KMS-11 (cell line): ENCODE data around the gene DUS2.

Experiments used
- H2AFZ ChIP-seq: fragments of 200-600 bp; sonication (generic); 2 replicates; pipeline ENCODE4 v1.6.1; 2016; ENCODE audit warnings: antibody characterized with exemption, mixed run types, low read depth
- H3K27ac ChIP-seq: fragments of 200-600 bp; sonication (generic); 2 replicates; pipeline ENCODE4 v1.6.1; 2016; ENCODE audit warnings: mild to moderate bottlenecking, mixed run types
- H3K27me3 ChIP-seq: fragments of 200-600 bp; sonication (generic); 2 replicates; pipeline ENCODE4 v1.6.1; 2017; ENCODE audit warnings: mild to moderate bottlenecking, low read depth, mixed run types, moderate library complexity; ENCODE audit not compliant: insufficient read depth
- H3K36me3 ChIP-seq: fragments of 200-600 bp; sonication (generic); 2 replicates; pipeline ENCODE4 v1.6.1; 2017; ENCODE audit warnings: mild to moderate bottlenecking, mixed run types; ENCODE audit not compliant: insufficient read depth
- H3K4me1 ChIP-seq: fragments of 200-600 bp; sonication (generic); 2 replicates; pipeline ENCODE4 v1.6.1; 2016; ENCODE audit warnings: mild to moderate bottlenecking, low read depth, mixed run types; ENCODE audit not compliant: poor library complexity, severe bottlenecking
- H3K4me2 ChIP-seq: fragments of 200-600 bp; sonication (generic); 2 replicates; pipeline ENCODE4 v1.7.0; 2016; ENCODE audit warnings: mild to moderate bottlenecking, mixed run types
- H3K4me3 ChIP-seq: fragments of 200-600 bp; sonication (generic); IDR thresholded peaks from 2 replicates; pipeline ENCODE4 v1.6.1; 2017; ENCODE audit warnings: low read depth, low read length, mixed read lengths; ENCODE audit not compliant: insufficient read depth
- H3K79me2 ChIP-seq: fragments of 200-600 bp; sonication (generic); 2 replicates; pipeline ENCODE4 v1.6.1; 2016; ENCODE audit warnings: low read depth, mixed run types; ENCODE audit not compliant: insufficient read depth
- H3K9ac ChIP-seq: fragments of 200-600 bp; sonication (generic); 2 replicates; pipeline ENCODE4 v1.6.1; 2016; ENCODE audit warnings: mild to moderate bottlenecking, mixed run types
- H4K20me1 ChIP-seq: fragments of 200-600 bp; sonication (generic); 2 replicates; pipeline ENCODE4 v1.6.1; 2016; ENCODE audit warnings: mild to moderate bottlenecking, mixed run types; ENCODE audit not compliant: insufficient read depth
- TF ChIP-seq, protein P1 (sequence below): fragments of 200-600 bp; sonication (generic); conservative IDR thresholded peaks from 2 replicates; pipeline ENCODE4 v1.6.1; 2017; ENCODE audit warnings: low read depth, mild to moderate bottlenecking, antibody characterized with exemption, low read length, moderate library complexity, mixed read lengths

DUS2 gene

DNA sequence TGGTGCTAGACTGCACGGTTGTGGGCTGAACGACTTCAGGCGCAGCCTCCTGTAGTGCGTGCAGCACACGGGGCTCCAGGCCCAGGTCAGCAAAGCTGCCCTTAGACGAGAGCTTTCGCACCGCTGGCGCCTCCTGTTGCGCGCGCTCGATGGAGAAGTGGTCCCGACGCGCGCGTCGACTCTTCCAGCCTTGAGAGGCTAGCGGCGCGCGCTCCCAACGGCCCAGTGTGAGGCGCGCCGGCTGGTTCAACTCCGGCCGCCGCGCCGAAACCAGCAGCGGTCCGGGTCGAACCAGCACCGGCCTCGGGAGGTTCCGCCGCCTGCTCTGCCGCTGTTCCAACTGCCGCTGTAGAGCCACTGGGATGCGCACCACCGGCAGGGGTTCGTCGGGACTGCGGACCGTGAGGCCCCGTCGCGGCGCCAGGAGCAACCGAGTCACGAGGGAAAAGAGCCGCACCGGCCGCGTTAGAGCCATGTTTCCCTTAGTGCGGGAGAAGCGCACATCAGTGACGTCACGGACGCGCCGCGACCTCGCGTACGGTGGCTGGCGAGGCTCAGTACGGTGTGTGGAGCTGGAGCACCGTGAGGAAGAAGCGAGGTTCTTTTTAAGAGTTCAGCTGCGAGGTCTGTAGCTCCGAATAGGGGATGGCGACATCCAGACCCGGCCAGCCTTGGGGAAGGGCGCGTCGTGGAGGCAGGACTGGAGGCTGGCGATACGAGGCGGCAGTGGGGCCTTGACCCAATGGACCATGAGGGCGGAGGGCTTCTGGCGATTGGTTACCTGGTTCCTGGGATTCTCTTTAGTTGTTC, at the start of gene DUS2, which contains the start of gene DDX28:
TSS of gene DUS2 (plus strand) at position 557 of the 810 bp plus-strand sequence. CDS start 14,740 bp downstream, outside the sequence.
TSS of gene DDX28 (minus strand) at position 505 of the 810 bp plus-strand sequence. CDS start at position 475, 30 bp downstream.
- H3K4me1 ChIP-seq = peaks cover 23% of the 10 kb centered on the region
- H3K9ac ChIP-seq = peak within 1 kb of the TSS; percentile 98
- TF ChIP-seq, protein P1, sequence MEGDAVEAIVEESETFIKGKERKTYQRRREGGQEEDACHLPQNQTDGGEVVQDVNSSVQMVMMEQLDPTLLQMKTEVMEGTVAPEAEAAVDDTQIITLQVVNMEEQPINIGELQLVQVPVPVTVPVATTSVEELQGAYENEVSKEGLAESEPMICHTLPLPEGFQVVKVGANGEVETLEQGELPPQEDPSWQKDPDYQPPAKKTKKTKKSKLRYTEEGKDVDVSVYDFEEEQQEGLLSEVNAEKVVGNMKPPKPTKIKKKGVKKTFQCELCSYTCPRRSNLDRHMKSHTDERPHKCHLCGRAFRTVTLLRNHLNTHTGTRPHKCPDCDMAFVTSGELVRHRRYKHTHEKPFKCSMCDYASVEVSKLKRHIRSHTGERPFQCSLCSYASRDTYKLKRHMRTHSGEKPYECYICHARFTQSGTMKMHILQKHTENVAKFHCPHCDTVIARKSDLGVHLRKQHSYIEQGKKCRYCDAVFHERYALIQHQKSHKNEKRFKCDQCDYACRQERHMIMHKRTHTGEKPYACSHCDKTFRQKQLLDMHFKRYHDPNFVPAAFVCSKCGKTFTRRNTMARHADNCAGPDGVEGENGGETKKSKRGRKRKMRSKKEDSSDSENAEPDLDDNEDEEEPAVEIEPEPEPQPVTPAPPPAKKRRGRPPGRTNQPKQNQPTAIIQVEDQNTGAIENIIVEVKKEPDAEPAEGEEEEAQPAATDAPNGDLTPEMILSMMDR = no peak
- H3K4me3 ChIP-seq = no peak within 1 kb of the TSS
- H4K20me1 ChIP-seq = no peaks in the 10 kb centered on the region
- H3K36me3 ChIP-seq = no peaks in the 10 kb centered on the region
- H3K79me2 ChIP-seq = peaks cover 29% of the 10 kb centered on the region
- H2AFZ ChIP-seq = peak within 1 kb of the TSS; percentile 91
- peak within 1 kb of the TSS; percentile 100 for H3K4me2 ChIP-seq
- H3K27me3 ChIP-seq = no peaks in the 10 kb centered on the region
- peak within 1 kb of the TSS; percentile 85 for H3K27ac ChIP-seq

DNA sequence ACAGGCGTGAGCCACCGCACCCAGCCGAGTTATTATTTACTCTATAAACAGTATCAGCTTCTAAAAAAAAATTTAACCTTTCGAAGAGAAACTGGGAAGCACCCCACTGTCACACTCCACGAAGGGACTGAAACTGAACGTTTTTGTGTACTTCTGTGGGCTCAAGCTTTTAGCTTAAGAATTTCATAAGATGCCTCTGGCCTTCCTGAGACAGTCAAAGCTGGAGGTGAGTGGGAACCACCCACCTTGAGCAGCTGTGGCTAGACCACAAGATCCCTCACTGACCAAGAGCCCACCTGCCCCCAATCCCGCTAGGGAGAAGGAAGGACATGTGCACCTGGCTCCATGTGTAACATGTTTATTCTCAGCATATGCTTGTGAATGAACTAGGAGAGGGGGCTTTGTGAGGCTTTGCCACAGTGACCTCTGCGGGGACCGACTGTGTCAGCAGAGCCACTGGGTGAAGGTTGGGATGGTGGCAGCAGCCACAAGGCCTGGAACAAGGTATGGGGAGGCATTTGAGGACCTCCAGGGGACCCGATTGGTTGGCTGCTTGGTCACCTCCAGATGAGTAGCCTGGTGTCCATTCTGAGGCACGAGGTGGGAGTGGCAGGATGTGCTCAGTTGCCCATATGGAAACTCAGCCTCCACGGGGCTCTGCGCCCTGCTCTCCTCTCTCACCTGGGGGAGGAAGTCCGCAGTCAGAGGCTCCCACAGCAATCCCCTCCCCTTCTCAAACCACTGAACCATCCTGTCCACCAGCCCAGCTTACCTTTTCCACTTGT, 47.6 kb upstream of the DUS2 start:
- Histone ChIP-seq H3K36me3 (no peaks in the 10 kb centered on the region), H3K4me2 (peak overlapping the region; percentile 77), H3K27ac (peak overlapping the region; percentile 67), H3K4me3 (no peak overlapping the region), H3K27me3 (no peaks in the 10 kb centered on the region), H2AFZ (peak overlapping the region; percentile 75), H3K79me2 (no peaks in the 10 kb centered on the region), H3K9ac (peak overlapping the region; percentile 26; the same call in 1 of the 2 replicates), H4K20me1 (no peaks in the 10 kb centered on the region), H3K4me1 (peaks cover 28% of the 10 kb centered on the region)
- TF ChIP-seq, protein P1 = no peak

DNA sequence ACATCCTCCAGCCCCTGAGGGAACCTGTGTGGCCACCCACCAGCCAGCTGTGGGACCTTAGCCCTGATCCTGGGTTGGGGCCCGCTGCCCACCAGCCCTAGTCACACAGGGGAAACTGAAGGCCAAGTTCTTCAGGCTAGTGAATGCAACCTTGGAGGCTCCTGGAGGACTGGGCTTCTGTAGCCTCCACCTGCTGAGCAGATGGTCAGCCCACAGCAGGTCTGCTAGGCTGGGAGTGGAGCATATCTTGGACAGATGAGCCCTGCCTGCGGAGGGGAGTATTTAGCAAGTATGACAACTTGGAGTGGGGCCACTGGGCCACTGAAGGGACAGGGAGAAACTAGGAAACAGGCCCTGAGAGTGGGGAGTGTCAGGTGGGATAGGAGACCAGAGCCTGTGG, 46.9 kb upstream of the DUS2 start:
- H3K27me3 ChIP-seq = no peaks in the 10 kb centered on the region
- peak overlapping the region; percentile 77; the same call in 1 of the 2 replicates for H3K4me2 ChIP-seq
- no peaks in the 10 kb centered on the region for H3K36me3 ChIP-seq
- H3K27ac ChIP-seq = peak overlapping the region; percentile 67; the same call in 1 of the 2 replicates
- H3K9ac ChIP-seq = no peak overlapping the region
- H2AFZ ChIP-seq = no peak overlapping the region
- H3K4me3 ChIP-seq = no peak overlapping the region
- no peaks in the 10 kb centered on the region for H4K20me1 ChIP-seq
- TF ChIP-seq, protein P1 = no peak
- H3K4me1 ChIP-seq = peaks cover 28% of the 10 kb centered on the region
- H3K79me2 ChIP-seq = no peaks in the 10 kb centered on the region

DNA sequence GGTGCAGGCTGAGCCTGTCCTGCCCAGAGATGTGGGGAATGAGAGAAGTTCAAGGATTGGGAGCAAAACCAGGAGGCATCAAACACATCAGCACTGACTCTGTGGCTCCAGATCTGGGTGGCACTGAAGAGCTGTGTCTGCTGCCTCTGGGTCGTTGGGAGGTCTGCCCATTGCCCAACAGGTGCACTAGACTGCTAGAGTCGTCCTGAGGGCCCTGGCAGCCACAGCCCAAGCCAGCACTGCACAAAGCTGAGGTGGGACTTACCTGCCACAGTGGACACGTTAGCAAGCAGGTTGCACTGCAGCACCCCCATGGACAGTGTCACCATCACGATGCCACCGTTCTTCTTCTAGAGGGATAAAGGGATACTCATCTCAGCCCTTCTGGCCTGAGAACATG, 46.1 kb upstream of the DUS2 start:
- Histone ChIP-seq H3K79me2 (no peaks in the 10 kb centered on the region), H3K4me3 (no peak overlapping the region), H3K36me3 (no peaks in the 10 kb centered on the region), H3K9ac (no peak overlapping the region), H3K4me2 (no peak overlapping the region), H3K27me3 (no peaks in the 10 kb centered on the region), H4K20me1 (no peaks in the 10 kb centered on the region), H3K27ac (no peak overlapping the region), H2AFZ (no peak overlapping the region), H3K4me1 (peaks cover 28% of the 10 kb centered on the region)
- TF ChIP-seq, protein P1 = no peak
